Stomach (tissue), 4 donors: ENCODE results near the gene SRF.

ENCODE experiments used
- CTCF ChIP-seq, 7 experiments: fragments of 450-650 bp in 4 of 7; fragments of 200-600 bp in 3 of 7; sonication (generic) in 3 of 7; IDR thresholded peaks; one replicate each; pipeline ENCODE4 v1.5.1; 2016 to 2019; ENCODE audit warnings: antibody characterized with exemption in 7 of 7, control low read depth in 2 of 7, mild to moderate bottlenecking in 1 of 7
- POLR2A ChIP-seq, 4 donors: fragments of 450-650 bp; IDR thresholded peaks; one replicate each; pipeline ENCODE4 v1.6.1; 2016; ENCODE audit warnings: antibody characterized with exemption in 4 of 4, control low read depth in 2 of 4, mild to moderate bottlenecking in 1 of 4, moderate library complexity in 1 of 4
- POLR2AphosphoS5 ChIP-seq, 3 donors: sonication (generic); formaldehyde crosslinking; IDR thresholded peaks; one replicate each; pipeline ENCODE4 v1.6.1; 2016; ENCODE audit warnings: antibody characterized with exemption in 3 of 3

GRCh38 chr6:43222418-43223059, 51.5 kb downstream of the SRF start:
- TF ChIP-seq CTCF (IDR thresholded peaks at IDR 0.05) (no peak), POLR2AphosphoS5 (IDR thresholded peaks at IDR 0.05) (no peak), POLR2A (IDR thresholded peaks at IDR 0.05) (no peak)
